ENCODE results near the gene AMOT.

Gene AMOT

GRCh38 chrX:112746812-112747595 is 93.6 kb downstream of the AMOT start:
- DNase-seq (ENCODE audit: low read depth in 2 of 2) = no peak

- no peak for DNase-seq (ENCODE audit: low read depth in 2 of 2)
Observed at GRCh38 chrX:112738347-112739033, 102.1 kb downstream of the AMOT start.

- DNase-seq (ENCODE audit: low read depth in 2 of 2) = no peak
Observed at GRCh38 chrX:112736310-112736709, 104.3 kb downstream of the AMOT start.

- DNase-seq (ENCODE audit: low read depth in 2 of 2) = no peak
Observed at GRCh38 chrX:112735147-112735546, 105.5 kb downstream of the AMOT start.

- DNase-seq (ENCODE audit: low read depth in 2 of 2) = no peak
Observed at GRCh38 chrX:112734290-112734689, 106.3 kb downstream of the AMOT start.

GRCh38 chrX:112731793-112732192 is 108.8 kb downstream of the AMOT start:
- no peak for DNase-seq (ENCODE audit: low read depth in 2 of 2)

All from stimulated activated CD8-positive, alpha-beta memory T cell treated with anti-CD3 and anti-CD28 coated beads, Interleukin-2, amount 100 ng/mL, for 1 hour (primary cell).